Stimulated activated CD8-positive, alpha-beta memory T cell treated with anti-CD3 and anti-CD28 coated beads, Interleukin-4, amount 100 ng/mL, for 1 hour (primary cell): Measurements from ENCODE around the gene SNW1.
A peak's percentile ranks its signal among the peaks of the same experiment; 100 is the strongest.
"Not testable (repeated sequence)": the region's sequence is repeated elsewhere in the genome, so short reads cannot be mapped to it uniquely, and the experiment has no call there.

Source experiments
- DNase-seq, 2 donors: peaks; one replicate each; pipeline ENCODE4 v3.0.0-alpha.2; 2020; ENCODE audit warnings: low read depth in 2 of 2, low spot score in 1 of 2

SNW1 gene

DNA sequence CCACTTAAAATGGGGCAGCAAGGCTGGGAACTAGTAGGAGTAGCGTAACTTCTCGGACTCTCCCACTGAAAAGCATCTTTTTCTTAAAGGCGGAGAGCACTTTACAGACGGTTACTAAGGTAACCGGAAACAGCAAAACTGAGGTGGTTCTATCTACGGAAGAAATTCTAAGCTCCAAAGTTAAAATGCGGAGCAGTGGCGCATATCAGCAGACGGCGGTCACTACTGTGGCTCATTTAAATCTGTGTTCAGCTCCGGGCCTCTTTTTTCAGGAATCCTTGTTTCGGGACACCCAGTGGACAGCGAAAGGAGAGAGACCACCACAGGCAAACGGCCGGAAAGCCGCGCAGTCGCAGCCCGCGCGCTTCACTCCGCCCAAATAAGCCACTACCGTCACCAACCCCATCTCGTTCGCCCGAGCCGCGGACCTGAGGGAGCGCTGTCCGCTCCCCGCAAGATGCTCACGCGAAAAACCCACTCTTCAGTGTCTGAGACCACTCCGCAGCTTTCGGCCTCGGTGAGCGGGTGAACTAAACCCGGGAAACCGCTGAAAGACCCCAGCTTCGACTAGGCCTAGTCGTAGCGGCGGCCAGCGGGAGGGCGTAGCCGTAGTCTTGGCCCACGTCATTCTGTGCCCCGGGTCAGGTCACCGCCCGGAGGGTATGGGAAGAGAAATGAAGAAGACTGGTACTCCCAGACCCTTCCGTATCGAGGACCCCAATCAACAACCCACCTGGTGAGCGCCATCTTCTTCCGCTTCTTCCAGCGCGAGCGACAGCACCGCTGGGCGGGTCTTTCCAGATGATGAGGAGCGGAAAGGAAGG, at the start of gene SNW1:
Gene SNW1 (minus strand): TSS at position 776 of the 824 bp plus-strand sequence. CDS start 29 bp downstream, at position 747.
- DNase-seq, result peak; percentile 73 to 86

DNA sequence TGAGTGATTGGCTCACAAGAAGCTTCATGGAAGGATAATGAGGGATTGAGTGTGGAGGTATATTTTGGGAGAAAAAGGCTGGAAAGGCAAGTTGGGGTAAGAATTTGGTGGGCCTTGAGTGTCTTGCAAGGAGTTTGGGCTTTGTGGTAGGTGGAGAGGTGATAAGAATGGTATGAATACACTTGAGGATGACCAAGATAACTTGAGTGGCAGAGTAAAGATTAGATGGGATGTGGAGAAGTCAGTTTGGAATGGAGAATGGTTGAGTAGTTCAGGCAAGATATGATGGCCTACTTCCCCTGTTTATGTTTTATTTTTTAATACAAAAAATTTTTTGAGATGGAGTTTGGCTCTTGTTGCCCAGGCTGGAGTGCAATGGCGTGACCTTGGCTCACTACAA, 48.1 kb upstream of the SNW1 start:
- DNase-seq, result no peak

- no peak for DNase-seq
Observed at GRCh38 chr14:77808250-77808649, 47.3 kb upstream of the SNW1 start.

- DNase-seq, result no peak
Observed at GRCh38 chr14:77805706-77806105, 44.8 kb upstream of the SNW1 start.

DNA sequence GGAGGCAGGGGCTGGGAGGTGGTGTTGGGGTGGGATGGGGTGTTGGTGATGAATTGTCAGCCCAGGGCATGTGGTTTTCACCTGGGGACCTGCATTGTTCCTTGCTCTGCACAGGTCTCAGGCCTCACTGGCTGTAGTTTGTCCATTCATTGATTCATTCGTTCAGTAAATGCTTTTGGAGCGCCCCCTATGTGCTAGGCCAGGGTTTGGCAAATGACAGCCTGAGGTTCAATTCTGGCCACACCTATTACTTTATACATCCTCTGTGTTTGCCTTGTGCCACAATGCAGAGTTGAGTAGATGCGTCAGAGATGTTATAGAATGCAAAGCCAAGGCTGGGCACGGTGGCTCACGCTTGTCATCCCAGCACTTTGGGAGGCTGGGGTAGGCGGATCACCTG, 43.6 kb upstream of the SNW1 start:
- DNase-seq, result no peak

DNA sequence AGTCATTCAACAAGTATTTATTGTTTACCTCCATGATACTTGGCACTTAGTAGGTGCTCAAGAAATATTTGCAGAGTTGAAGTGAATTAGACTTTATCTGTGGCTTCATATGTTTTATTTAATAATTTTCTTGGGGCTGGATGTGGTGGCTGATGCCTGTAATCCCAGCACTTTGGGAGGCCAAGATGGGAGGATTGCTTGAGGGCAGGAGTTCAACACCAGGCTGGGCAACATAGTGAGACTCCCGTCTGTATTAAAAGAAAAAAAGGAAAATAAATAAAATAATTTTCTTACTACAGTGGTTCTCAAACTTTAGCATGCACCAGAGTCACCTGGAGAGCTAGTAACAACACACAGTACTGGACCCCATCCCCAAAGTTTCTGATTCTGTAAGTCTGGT, 39.9 kb upstream of the SNW1 start:
- DNase-seq, result no peak

- DNase-seq, result peak; percentile 60 to 71
Observed at GRCh38 chr14:77799863-77800730, 39.1 kb upstream of the SNW1 start, which contains the start of gene ADCK1. TSS of gene ADCK1 (plus strand) at chr14:77800109. CDS start at chr14:77818979, 18,870 bp downstream.

- DNase-seq, result not testable (repeated sequence)
Observed at GRCh38 chr14:77799456-77799855, 38.5 kb upstream of the SNW1 start.

DNA sequence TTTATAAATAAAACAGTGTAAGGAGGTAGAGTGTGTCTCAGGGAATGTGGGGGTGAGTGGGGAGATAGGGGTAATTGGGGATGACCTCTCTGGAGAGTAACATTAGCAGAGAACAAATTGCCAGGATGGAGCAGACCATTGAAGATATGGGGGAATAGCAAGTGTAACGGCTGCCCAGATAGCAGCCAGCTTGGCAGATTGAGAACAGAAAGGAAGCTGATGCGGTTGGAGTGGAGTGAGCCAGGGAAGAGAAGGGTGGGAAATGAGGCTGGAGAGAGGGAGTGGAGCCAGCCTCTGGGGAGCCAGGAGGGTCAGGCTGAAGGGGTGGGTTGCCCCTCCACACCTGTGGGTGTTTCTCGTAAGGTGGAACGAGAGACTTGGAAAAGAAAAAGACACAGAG, 33.4 kb upstream of the SNW1 start:
- DNase-seq, result no peak

- DNase-seq, result not testable (repeated sequence)
Observed at GRCh38 chr14:77793255-77793654, 32.3 kb upstream of the SNW1 start.

- DNase-seq, result no peak
Observed at GRCh38 chr14:77791225-77791600, 30.3 kb upstream of the SNW1 start.

- DNase-seq, result no peak
Observed at GRCh38 chr14:77790566-77791224, 29.7 kb upstream of the SNW1 start.

DNA sequence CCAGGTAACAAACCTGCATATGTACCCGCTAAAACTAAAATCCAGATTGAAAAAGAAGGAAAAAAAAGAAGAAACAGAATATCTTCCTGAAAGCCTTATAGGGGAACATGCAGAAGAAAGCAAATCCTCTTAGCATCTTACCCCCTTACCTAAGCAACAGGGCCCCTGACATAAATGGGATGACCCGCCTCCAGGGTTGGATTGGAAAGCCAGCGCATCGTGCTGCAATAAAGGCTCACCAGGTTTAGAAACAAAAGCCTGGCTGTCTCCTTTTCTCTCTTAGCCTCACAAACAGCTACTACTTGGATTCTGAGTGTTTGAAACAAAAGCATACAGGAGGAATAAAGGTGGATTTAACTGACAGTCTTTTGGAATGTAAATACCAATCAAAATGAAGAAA, 25.2 kb upstream of the SNW1 start:
- no peak for DNase-seq

GRCh38 chr14:77782202-77782601, 21.2 kb upstream of the SNW1 start:
- DNase-seq, result no peak

DNA sequence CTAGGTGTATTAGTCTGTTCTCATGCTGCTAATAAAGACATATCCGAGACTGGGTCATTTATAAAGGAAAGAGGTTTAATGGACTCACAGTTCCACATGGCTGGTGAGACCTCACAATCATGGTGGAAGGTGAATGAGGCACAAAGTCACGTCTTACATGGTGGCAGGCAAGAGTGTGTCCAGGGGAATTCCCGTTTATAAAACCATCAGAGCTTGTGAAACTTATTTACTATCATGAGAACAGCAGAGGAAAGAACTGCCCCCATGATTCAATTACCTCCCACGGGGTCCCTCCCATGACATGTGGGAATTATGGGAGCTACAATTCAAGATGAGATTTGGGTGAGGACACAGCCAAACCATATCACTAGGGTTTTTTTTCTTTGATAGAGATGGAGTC, 13.0 kb upstream of the SNW1 start:
- not testable (repeated sequence) for DNase-seq

- not testable (repeated sequence) for DNase-seq
Observed at GRCh38 chr14:77768442-77769069, 7.6 kb upstream of the SNW1 start.

DNA sequence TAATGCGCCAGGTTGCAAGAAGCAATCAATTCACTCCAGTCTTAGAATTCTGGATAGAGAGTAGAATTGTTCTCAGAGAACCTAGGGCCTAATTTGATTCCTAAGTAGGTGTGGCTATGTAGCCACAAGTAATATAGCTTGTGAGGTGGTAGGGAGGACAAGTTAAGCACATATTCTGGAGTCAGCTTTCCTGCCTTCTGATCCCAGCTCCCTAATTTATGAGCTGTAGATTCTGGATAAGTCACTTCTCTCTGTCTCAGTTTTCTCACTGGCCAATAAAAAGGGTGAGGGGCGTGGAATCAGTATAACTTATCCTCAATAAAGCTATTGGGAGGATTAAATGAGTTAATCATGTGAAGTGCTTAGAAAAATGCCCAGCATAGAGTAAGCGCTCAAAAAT, 3.0 kb upstream of the SNW1 start:
- DNase-seq, result no peak

DNA sequence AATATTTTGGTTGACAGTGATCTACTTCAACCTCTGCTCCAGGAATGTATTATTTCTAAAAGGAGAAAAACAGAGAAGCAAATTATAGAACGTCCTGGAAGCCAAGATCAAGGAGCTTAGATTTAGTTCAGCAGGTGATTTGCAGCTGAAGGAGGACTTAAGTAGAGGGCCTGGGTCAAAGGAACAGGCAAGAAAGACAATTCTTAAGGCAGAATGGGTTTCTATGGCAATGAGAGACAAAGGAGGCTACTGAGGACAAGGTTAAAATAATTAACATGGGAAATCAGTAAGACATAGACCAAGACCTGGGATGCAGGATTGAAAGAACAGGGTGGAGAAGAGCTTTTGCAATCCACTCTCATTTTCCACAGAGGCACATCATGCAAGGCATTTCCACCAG, 2.4 kb upstream of the SNW1 start:
- DNase-seq, result no peak

DNA sequence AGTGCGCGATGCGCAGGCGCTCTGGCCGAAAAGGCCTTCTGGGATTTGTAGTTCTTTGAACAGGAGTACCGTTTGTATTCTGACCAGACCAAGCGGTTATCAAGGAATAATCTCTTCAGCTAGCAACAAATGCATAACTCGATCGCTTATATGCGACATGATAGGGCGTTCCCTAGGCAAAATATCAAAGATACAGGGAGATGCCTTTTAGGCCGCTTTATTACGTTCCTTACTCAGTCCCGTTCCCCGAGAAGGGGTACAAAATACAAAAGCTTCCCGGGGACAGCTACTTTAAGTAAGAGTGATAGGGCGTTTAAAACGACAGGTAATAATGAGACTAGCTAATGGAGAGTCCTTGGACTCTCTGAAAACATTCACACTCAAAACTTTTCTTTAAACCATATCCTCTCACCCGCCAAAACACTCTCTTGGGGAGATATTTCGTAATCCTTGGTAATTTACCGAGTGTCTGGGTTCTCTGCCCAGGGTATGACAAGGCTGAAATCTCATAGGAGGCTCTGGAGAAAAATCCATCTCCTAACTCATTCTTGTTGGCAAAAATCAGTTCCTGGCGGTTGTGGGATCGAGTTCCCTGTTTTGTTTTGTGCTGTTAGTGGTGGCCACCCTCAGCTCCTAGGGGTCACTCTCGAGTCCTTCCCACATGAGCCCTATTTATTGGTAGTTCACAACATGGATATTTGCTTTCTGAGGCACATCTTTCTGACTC, 412 bp upstream of the SNW1 start:
- no peak for DNase-seq

GRCh38 chr14:77752799-77753516, 8.0 kb downstream of the SNW1 start:
- DNase-seq, result no peak
